ENCODE results near the gene A3GALT2.

- TF ChIP-seq CTCF (conservative IDR thresholded peaks at IDR 0.05; ENCODE audit: low read length), result no peak
- no peak for TF ChIP-seq EZH2phosphoT487 (IDR thresholded peaks at IDR 0.05; ENCODE audit: borderline replicate concordance, low read depth, low read length)
Observed at GRCh38 chr1:33349778-33350610, 29.1 kb upstream of the A3GALT2 start.
